ENCODE results near the gene SH3PXD2A.

SH3PXD2A gene

GRCh38 chr10:103794996-103795395 is 60.4 kb downstream of the SH3PXD2A start:
- DNase-seq, result no peak
- Mint-ChIP-seq H3K4me3 (no peak overlapping the region), H3K4me1 (ENCODE audit: low read depth) (no peaks in the 10 kb centered on the region), H3K27ac (no peak overlapping the region), H3K36me3 (ENCODE audit: low read depth) (no peaks in the 10 kb centered on the region), H3K9me3 (no peaks in the 10 kb centered on the region), H3K27me3 (no peaks in the 10 kb centered on the region)

- H3K4me1 Mint-ChIP-seq (ENCODE audit: low read depth), result peaks cover 5% of the 10 kb centered on the region
- H3K9me3 Mint-ChIP-seq, result no peaks in the 10 kb centered on the region
- H3K4me3 Mint-ChIP-seq, result no peak overlapping the region
- no peak for DNase-seq
- H3K27ac Mint-ChIP-seq, result no peak overlapping the region
- no peaks in the 10 kb centered on the region for H3K27me3 Mint-ChIP-seq
- H3K36me3 Mint-ChIP-seq (ENCODE audit: low read depth), result no peaks in the 10 kb centered on the region
These were observed 61.2 kb downstream of the SH3PXD2A start for GRCh38 chr10:103793920-103794883.

GRCh38 chr10:103793429-103793828 is 61.9 kb downstream of the SH3PXD2A start:
- Mint-ChIP-seq H3K27me3 (no peaks in the 10 kb centered on the region), H3K9me3 (no peaks in the 10 kb centered on the region), H3K36me3 (ENCODE audit: low read depth) (no peaks in the 10 kb centered on the region), H3K4me1 (ENCODE audit: low read depth) (peaks cover 6% of the 10 kb centered on the region), H3K27ac (no peak overlapping the region), H3K4me3 (no peak overlapping the region)
- DNase-seq, result no peak

- H3K9me3 Mint-ChIP-seq, result no peaks in the 10 kb centered on the region
- no peak overlapping the region for H3K27ac Mint-ChIP-seq
- H3K36me3 Mint-ChIP-seq (ENCODE audit: low read depth), result no peaks in the 10 kb centered on the region
- H3K27me3 Mint-ChIP-seq, result no peaks in the 10 kb centered on the region
- H3K4me3 Mint-ChIP-seq, result no peak overlapping the region
- H3K4me1 Mint-ChIP-seq (ENCODE audit: low read depth), result peaks cover 6% of the 10 kb centered on the region
- no peak for DNase-seq
These were observed 62.8 kb downstream of the SH3PXD2A start for GRCh38 chr10:103792547-103792946.

GRCh38 chr10:103791858-103792257 is 63.5 kb downstream of the SH3PXD2A start:
- Mint-ChIP-seq H3K27ac (no peak overlapping the region), H3K4me1 (ENCODE audit: low read depth) (peaks cover 6% of the 10 kb centered on the region), H3K27me3 (no peaks in the 10 kb centered on the region), H3K36me3 (ENCODE audit: low read depth) (no peaks in the 10 kb centered on the region), H3K4me3 (no peak overlapping the region), H3K9me3 (no peaks in the 10 kb centered on the region)
- no peak for DNase-seq

GRCh38 chr10:103791291-103791690 is 64.1 kb downstream of the SH3PXD2A start:
- no peak for DNase-seq
- no peaks in the 10 kb centered on the region for H3K36me3 Mint-ChIP-seq (ENCODE audit: low read depth)
- H3K4me1 Mint-ChIP-seq (ENCODE audit: low read depth), result peaks cover 6% of the 10 kb centered on the region
- no peak overlapping the region for H3K4me3 Mint-ChIP-seq
- no peak overlapping the region for H3K27ac Mint-ChIP-seq
- H3K9me3 Mint-ChIP-seq, result no peaks in the 10 kb centered on the region
- H3K27me3 Mint-ChIP-seq, result no peaks in the 10 kb centered on the region

- Mint-ChIP-seq H3K27me3 (no peaks in the 10 kb centered on the region), H3K4me3 (no peak overlapping the region), H3K4me1 (ENCODE audit: low read depth) (peaks cover 6% of the 10 kb centered on the region), H3K27ac (no peak overlapping the region), H3K9me3 (no peaks in the 10 kb centered on the region), H3K36me3 (ENCODE audit: low read depth) (no peaks in the 10 kb centered on the region)
- DNase-seq, result no peak
These were observed 64.8 kb downstream of the SH3PXD2A start for GRCh38 chr10:103790580-103790979.

GRCh38 chr10:103789771-103790201 is 65.6 kb downstream of the SH3PXD2A start:
- Mint-ChIP-seq H3K4me1 (ENCODE audit: low read depth) (peaks cover 6% of the 10 kb centered on the region), H3K9me3 (no peaks in the 10 kb centered on the region), H3K36me3 (ENCODE audit: low read depth) (no peaks in the 10 kb centered on the region), H3K27ac (no peak overlapping the region), H3K27me3 (no peaks in the 10 kb centered on the region), H3K4me3 (no peak overlapping the region)
- no peak for DNase-seq

- no peak overlapping the region for H3K4me3 Mint-ChIP-seq
- peaks cover 3% of the 10 kb centered on the region for H3K27me3 Mint-ChIP-seq
- no peak overlapping the region for H3K27ac Mint-ChIP-seq
- no peak for DNase-seq
- H3K4me1 Mint-ChIP-seq (ENCODE audit: low read depth), result peaks cover 6% of the 10 kb centered on the region
- no peaks in the 10 kb centered on the region for H3K36me3 Mint-ChIP-seq (ENCODE audit: low read depth)
- H3K9me3 Mint-ChIP-seq, result no peaks in the 10 kb centered on the region
These were observed 66.2 kb downstream of the SH3PXD2A start for GRCh38 chr10:103789161-103789560.

GRCh38 chr10:103787331-103787730 is 68.0 kb downstream of the SH3PXD2A start:
- Mint-ChIP-seq H3K27ac (no peak overlapping the region), H3K4me1 (ENCODE audit: low read depth) (peaks cover 6% of the 10 kb centered on the region), H3K36me3 (ENCODE audit: low read depth) (no peaks in the 10 kb centered on the region), H3K4me3 (no peak overlapping the region), H3K27me3 (peaks cover 13% of the 10 kb centered on the region), H3K9me3 (no peaks in the 10 kb centered on the region)
- DNase-seq, result no peak

- H3K4me1 Mint-ChIP-seq (ENCODE audit: low read depth), result peaks cover 6% of the 10 kb centered on the region
- no peak overlapping the region for H3K27ac Mint-ChIP-seq
- no peaks in the 10 kb centered on the region for H3K9me3 Mint-ChIP-seq
- peaks cover 13% of the 10 kb centered on the region for H3K27me3 Mint-ChIP-seq
- H3K36me3 Mint-ChIP-seq (ENCODE audit: low read depth), result no peaks in the 10 kb centered on the region
- no peak overlapping the region for H3K4me3 Mint-ChIP-seq
- DNase-seq, result no peak
These were observed 69.4 kb downstream of the SH3PXD2A start for GRCh38 chr10:103786020-103786419.

- Mint-ChIP-seq H3K9me3 (no peaks in the 10 kb centered on the region), H3K36me3 (ENCODE audit: low read depth) (no peaks in the 10 kb centered on the region), H3K4me3 (no peak overlapping the region), H3K27me3 (peaks cover 13% of the 10 kb centered on the region), H3K27ac (no peak overlapping the region), H3K4me1 (ENCODE audit: low read depth) (peaks cover 6% of the 10 kb centered on the region)
- no peak for DNase-seq
These were observed 70.5 kb downstream of the SH3PXD2A start for GRCh38 chr10:103784723-103785418.

GRCh38 chr10:103784089-103784488 is 71.3 kb downstream of the SH3PXD2A start:
- Mint-ChIP-seq H3K9me3 (no peaks in the 10 kb centered on the region), H3K27ac (no peak overlapping the region), H3K4me1 (ENCODE audit: low read depth) (no peaks in the 10 kb centered on the region), H3K27me3 (peaks cover 13% of the 10 kb centered on the region), H3K4me3 (no peak overlapping the region), H3K36me3 (ENCODE audit: low read depth) (no peaks in the 10 kb centered on the region)
- DNase-seq, result no peak

GRCh38 chr10:103783681-103784080 is 71.7 kb downstream of the SH3PXD2A start:
- DNase-seq, result no peak
- Mint-ChIP-seq H3K36me3 (ENCODE audit: low read depth) (no peaks in the 10 kb centered on the region), H3K27me3 (peaks cover 13% of the 10 kb centered on the region), H3K4me3 (no peak overlapping the region), H3K27ac (no peak overlapping the region), H3K9me3 (no peaks in the 10 kb centered on the region), H3K4me1 (ENCODE audit: low read depth) (no peaks in the 10 kb centered on the region)
